ENCODE results near the gene YOD1.

Gene YOD1

GRCh38 chr1:207076181-207076955 lies 25.4 kb upstream of the YOD1 start:
- Histone ChIP-seq H3K23ac (ENCODE audit: low read length in 2 of 2) (no peak overlapping the region), H3K36me3 (ENCODE audit: control insufficient read depth in 1 of 2, insufficient read depth in 2 of 2, low read depth in 1 of 2, low read length in 2 of 2) (peaks cover 8 to 43% of the 10 kb centered on the region in 2 experiments), H2AFZ (ENCODE audit: low read depth, low read length) (no peak overlapping the region), H3K4me3 (ENCODE audit: insufficient read depth in 1 of 2, low read depth in 1 of 2, low read length in 2 of 2) (no peak overlapping the region), H3K79me1 (replicated peaks; ENCODE audit: low read length, poor library complexity, severe bottlenecking) (no peaks in the 10 kb centered on the region), H2AK5ac (ENCODE audit: low read length, severe bottlenecking) (no peak overlapping the region), H3K14ac (ENCODE audit: low read length in 2 of 2) (no peak overlapping the region), H2BK15ac (ENCODE audit: low read depth, poor library complexity, severe bottlenecking) (no peak overlapping the region), H3K9ac (ENCODE audit: low read length) (no peak overlapping the region), H4K8ac (ENCODE audit: low read length) (no peak overlapping the region), H4K91ac (ENCODE audit: low read length) (no peak overlapping the region), H3K4me1 (ENCODE audit: control insufficient read depth, insufficient read depth, low read depth, low read length) (no peaks in the 10 kb centered on the region), H3K27ac (ENCODE audit: low read length, poor library complexity, severe bottlenecking) (no peak overlapping the region), H3K4me2 (ENCODE audit: low read length, poor library complexity, severe bottlenecking) (no peak overlapping the region), H3K18ac (ENCODE audit: low read depth in 1 of 2, low read length in 2 of 2) (no peak overlapping the region), H3K9me3 (ENCODE audit: control insufficient read depth, low read length) (no peaks in the 10 kb centered on the region), H3K4ac (ENCODE audit: low read depth in 1 of 2, low read length in 2 of 2) (no peak overlapping the region), H3K27me3 (ENCODE audit: control insufficient read depth in 1 of 2, insufficient read depth in 1 of 2, low read length in 2 of 2) (no peaks in the 10 kb centered on the region), H2BK5ac (ENCODE audit: low read depth, low read length, poor library complexity, severe bottlenecking) (no peak overlapping the region), H2BK12ac (ENCODE audit: low read length in 2 of 2) (no peak overlapping the region), H2BK120ac (ENCODE audit: low read depth, low read length) (no peak overlapping the region)
- no peak for DNase-seq
- WGBS = 93% methylated on average over 4 of the region's 5 CpGs

GRCh38 chr1:207073906-207074820 lies 23.2 kb upstream of the YOD1 start:
- no peak overlapping the region for H3K4me2 ChIP-seq (ENCODE audit: low read length, poor library complexity, severe bottlenecking)
- H2BK120ac ChIP-seq (ENCODE audit: low read depth, low read length) = no peak overlapping the region
- H3K4me3 ChIP-seq (ENCODE audit: insufficient read depth in 1 of 2, low read depth in 1 of 2, low read length in 2 of 2) = peak overlapping the region in 1 of 2 experiments; percentile 9
- no peaks in the 10 kb centered on the region for H3K79me1 ChIP-seq (replicated peaks; ENCODE audit: low read length, poor library complexity, severe bottlenecking)
- no peak overlapping the region for H3K4ac ChIP-seq (ENCODE audit: low read depth in 1 of 2, low read length in 2 of 2)
- no peaks in the 10 kb centered on the region for H3K4me1 ChIP-seq (ENCODE audit: control insufficient read depth, insufficient read depth, low read depth, low read length)
- peaks cover 19 to 57% of the 10 kb centered on the region in 2 experiments for H3K36me3 ChIP-seq (ENCODE audit: control insufficient read depth in 1 of 2, insufficient read depth in 2 of 2, low read depth in 1 of 2, low read length in 2 of 2)
- no peak overlapping the region for H3K27ac ChIP-seq (ENCODE audit: low read length, poor library complexity, severe bottlenecking)
- H2AFZ ChIP-seq (ENCODE audit: low read depth, low read length) = no peak overlapping the region
- H2BK12ac ChIP-seq (ENCODE audit: low read length in 2 of 2) = no peak overlapping the region
- no peak overlapping the region for H4K8ac ChIP-seq (ENCODE audit: low read length)
- no peak overlapping the region for H2AK5ac ChIP-seq (ENCODE audit: low read length, severe bottlenecking)
- H3K18ac ChIP-seq (ENCODE audit: low read depth in 1 of 2, low read length in 2 of 2) = no peak overlapping the region
- no peak overlapping the region for H3K23ac ChIP-seq (ENCODE audit: low read length in 2 of 2)
- H4K91ac ChIP-seq (ENCODE audit: low read length) = no peak overlapping the region
- no peak overlapping the region for H2BK5ac ChIP-seq (ENCODE audit: low read depth, low read length, poor library complexity, severe bottlenecking)
- no peak for DNase-seq
- H3K9me3 ChIP-seq (ENCODE audit: control insufficient read depth, low read length) = no peaks in the 10 kb centered on the region
- WGBS = 89% methylated on average over 4 of the region's 4 CpGs
- no peak overlapping the region for H2BK15ac ChIP-seq (ENCODE audit: low read depth, poor library complexity, severe bottlenecking)
- peak overlapping the region; percentile 20 for H3K9ac ChIP-seq (ENCODE audit: low read length)
- H3K27me3 ChIP-seq (ENCODE audit: control insufficient read depth in 1 of 2, insufficient read depth in 1 of 2, low read length in 2 of 2) = no peaks in the 10 kb centered on the region
- no peak overlapping the region for H3K14ac ChIP-seq (ENCODE audit: low read length in 2 of 2)

- no peak overlapping the region for H3K18ac ChIP-seq (ENCODE audit: low read depth in 1 of 2, low read length in 2 of 2)
- no peak overlapping the region for H3K23ac ChIP-seq (ENCODE audit: low read length in 2 of 2)
- no peak overlapping the region for H3K4me2 ChIP-seq (ENCODE audit: low read length, poor library complexity, severe bottlenecking)
- H2BK120ac ChIP-seq (ENCODE audit: low read depth, low read length) = no peak overlapping the region
- no peak overlapping the region for H4K91ac ChIP-seq (ENCODE audit: low read length)
- no peak overlapping the region for H3K9ac ChIP-seq (ENCODE audit: low read length)
- H3K14ac ChIP-seq (ENCODE audit: low read length in 2 of 2) = no peak overlapping the region
- WGBS = 91% methylated on average over 8 of the region's 8 CpGs
- no peaks in the 10 kb centered on the region for H3K9me3 ChIP-seq (ENCODE audit: control insufficient read depth, low read length)
- H3K4ac ChIP-seq (ENCODE audit: low read depth in 1 of 2, low read length in 2 of 2) = no peak overlapping the region
- no peaks in the 10 kb centered on the region for H3K4me1 ChIP-seq (ENCODE audit: control insufficient read depth, insufficient read depth, low read depth, low read length)
- H3K27ac ChIP-seq (ENCODE audit: low read length, poor library complexity, severe bottlenecking) = no peak overlapping the region
- H3K4me3 ChIP-seq (ENCODE audit: insufficient read depth in 1 of 2, low read depth in 1 of 2, low read length in 2 of 2) = no peak overlapping the region
- no peaks in the 10 kb centered on the region for H3K79me1 ChIP-seq (replicated peaks; ENCODE audit: low read length, poor library complexity, severe bottlenecking)
- peaks cover 21 to 67% of the 10 kb centered on the region in 2 experiments for H3K36me3 ChIP-seq (ENCODE audit: control insufficient read depth in 1 of 2, insufficient read depth in 2 of 2, low read depth in 1 of 2, low read length in 2 of 2)
- no peaks in the 10 kb centered on the region for H3K27me3 ChIP-seq (ENCODE audit: control insufficient read depth in 1 of 2, insufficient read depth in 1 of 2, low read length in 2 of 2)
- H2AK5ac ChIP-seq (ENCODE audit: low read length, severe bottlenecking) = no peak overlapping the region
- H2BK12ac ChIP-seq (ENCODE audit: low read length in 2 of 2) = no peak overlapping the region
- no peak for DNase-seq
- H2AFZ ChIP-seq (ENCODE audit: low read depth, low read length) = no peak overlapping the region
- H2BK5ac ChIP-seq (ENCODE audit: low read depth, low read length, poor library complexity, severe bottlenecking) = no peak overlapping the region
- H2BK15ac ChIP-seq (ENCODE audit: low read depth, poor library complexity, severe bottlenecking) = no peak overlapping the region
- H4K8ac ChIP-seq (ENCODE audit: low read length) = no peak overlapping the region
These were observed 21.2 kb upstream of the YOD1 start for GRCh38 chr1:207072233-207072632.

- Histone ChIP-seq H3K14ac (ENCODE audit: low read length in 2 of 2) (no peak overlapping the region), H3K36me3 (ENCODE audit: control insufficient read depth in 1 of 2, insufficient read depth in 2 of 2, low read depth in 1 of 2, low read length in 2 of 2) (peaks cover 21 to 70% of the 10 kb centered on the region in 2 experiments), H2BK12ac (ENCODE audit: low read length in 2 of 2) (no peak overlapping the region), H3K9me3 (ENCODE audit: control insufficient read depth, low read length) (no peaks in the 10 kb centered on the region), H3K23ac (ENCODE audit: low read length in 2 of 2) (no peak overlapping the region), H3K79me1 (replicated peaks; ENCODE audit: low read length, poor library complexity, severe bottlenecking) (no peaks in the 10 kb centered on the region), H2BK5ac (ENCODE audit: low read depth, low read length, poor library complexity, severe bottlenecking) (no peak overlapping the region), H2BK120ac (ENCODE audit: low read depth, low read length) (no peak overlapping the region), H3K4me1 (ENCODE audit: control insufficient read depth, insufficient read depth, low read depth, low read length) (no peaks in the 10 kb centered on the region), H3K4me2 (ENCODE audit: low read length, poor library complexity, severe bottlenecking) (no peak overlapping the region), H2AK5ac (ENCODE audit: low read length, severe bottlenecking) (no peak overlapping the region), H4K8ac (ENCODE audit: low read length) (no peak overlapping the region), H3K9ac (ENCODE audit: low read length) (no peak overlapping the region), H4K91ac (ENCODE audit: low read length) (no peak overlapping the region), H2AFZ (ENCODE audit: low read depth, low read length) (no peak overlapping the region), H3K4ac (ENCODE audit: low read depth in 1 of 2, low read length in 2 of 2) (no peak overlapping the region), H2BK15ac (ENCODE audit: low read depth, poor library complexity, severe bottlenecking) (no peak overlapping the region), H3K18ac (ENCODE audit: low read depth in 1 of 2, low read length in 2 of 2) (no peak overlapping the region), H3K27ac (ENCODE audit: low read length, poor library complexity, severe bottlenecking) (no peak overlapping the region), H3K27me3 (ENCODE audit: control insufficient read depth in 1 of 2, insufficient read depth in 1 of 2, low read length in 2 of 2) (no peaks in the 10 kb centered on the region), H3K4me3 (ENCODE audit: insufficient read depth in 1 of 2, low read depth in 1 of 2, low read length in 2 of 2) (no peak overlapping the region)
- DNase-seq = no peak
- WGBS = 93% methylated on average over 6 of the region's 6 CpGs
These were observed 20.4 kb upstream of the YOD1 start for GRCh38 chr1:207071426-207071825.
